KMS-11 (cell line): ENCODE measurements around the gene SAMD10.

ENCODE experiments used
- H2AFZ ChIP-seq: fragments of 200-600 bp; sonication (generic); 2 replicates; pipeline ENCODE4 v1.6.1; 2016; ENCODE audit warnings: antibody characterized with exemption, mixed run types, low read depth
- H3K27ac ChIP-seq: fragments of 200-600 bp; sonication (generic); 2 replicates; pipeline ENCODE4 v1.6.1; 2016; ENCODE audit warnings: mild to moderate bottlenecking, mixed run types
- H3K27me3 ChIP-seq: fragments of 200-600 bp; sonication (generic); 2 replicates; pipeline ENCODE4 v1.6.1; 2017; ENCODE audit warnings: mild to moderate bottlenecking, low read depth, mixed run types, moderate library complexity; ENCODE audit not compliant: insufficient read depth
- H3K36me3 ChIP-seq: fragments of 200-600 bp; sonication (generic); 2 replicates; pipeline ENCODE4 v1.6.1; 2017; ENCODE audit warnings: mild to moderate bottlenecking, mixed run types; ENCODE audit not compliant: insufficient read depth
- H3K4me1 ChIP-seq: fragments of 200-600 bp; sonication (generic); 2 replicates; pipeline ENCODE4 v1.6.1; 2016; ENCODE audit warnings: mild to moderate bottlenecking, low read depth, mixed run types; ENCODE audit not compliant: poor library complexity, severe bottlenecking
- H3K4me2 ChIP-seq: fragments of 200-600 bp; sonication (generic); 2 replicates; pipeline ENCODE4 v1.7.0; 2016; ENCODE audit warnings: mild to moderate bottlenecking, mixed run types
- H3K4me3 ChIP-seq: fragments of 200-600 bp; sonication (generic); IDR thresholded peaks from 2 replicates; pipeline ENCODE4 v1.6.1; 2017; ENCODE audit warnings: low read depth, low read length, mixed read lengths; ENCODE audit not compliant: insufficient read depth
- H3K79me2 ChIP-seq: fragments of 200-600 bp; sonication (generic); 2 replicates; pipeline ENCODE4 v1.6.1; 2016; ENCODE audit warnings: low read depth, mixed run types; ENCODE audit not compliant: insufficient read depth
- H3K9ac ChIP-seq: fragments of 200-600 bp; sonication (generic); 2 replicates; pipeline ENCODE4 v1.6.1; 2016; ENCODE audit warnings: mild to moderate bottlenecking, mixed run types
- H4K20me1 ChIP-seq: fragments of 200-600 bp; sonication (generic); 2 replicates; pipeline ENCODE4 v1.6.1; 2016; ENCODE audit warnings: mild to moderate bottlenecking, mixed run types; ENCODE audit not compliant: insufficient read depth
- TF ChIP-seq, protein P1 (sequence below): fragments of 200-600 bp; sonication (generic); conservative IDR thresholded peaks from 2 replicates; pipeline ENCODE4 v1.6.1; 2017; ENCODE audit warnings: low read depth, mild to moderate bottlenecking, antibody characterized with exemption, low read length, moderate library complexity, mixed read lengths

SAMD10 gene

DNA sequence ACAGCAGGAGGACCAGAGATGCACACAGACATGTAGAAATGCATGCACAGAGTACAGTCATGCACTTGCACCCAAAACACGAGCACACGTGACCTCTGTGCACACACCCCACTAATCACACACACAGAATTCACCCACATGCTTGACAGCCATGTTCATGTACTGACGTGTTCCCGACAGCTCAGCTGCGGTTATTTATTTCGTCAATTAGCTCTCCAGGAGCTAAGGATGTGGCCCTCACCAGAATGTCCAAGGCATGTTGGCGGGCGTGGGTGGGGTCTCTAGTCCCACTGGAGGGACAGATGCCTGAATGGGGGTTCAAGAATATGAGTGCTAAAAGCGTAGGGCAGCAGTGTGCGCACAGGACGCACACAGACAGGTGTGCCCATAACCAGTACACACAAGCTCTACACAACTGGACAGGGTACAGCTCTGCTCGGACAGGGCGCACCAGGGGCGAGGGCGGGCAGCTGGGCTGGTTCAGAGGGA lies 919 bp upstream of the SAMD10 start:
- Histone ChIP-seq H3K36me3 (peaks cover 8% of the 10 kb centered on the region; the same call in 1 of the 2 replicates), H3K4me1 (peaks cover 29% of the 10 kb centered on the region), H3K27me3 (no peaks in the 10 kb centered on the region), H3K4me3 (peak overlapping the region; percentile 9), H3K9ac (peak overlapping the region; percentile 64), H2AFZ (peak overlapping the region; percentile 85), H3K4me2 (peak overlapping the region; percentile 91), H3K79me2 (peaks cover 38% of the 10 kb centered on the region), H4K20me1 (no peaks in the 10 kb centered on the region), H3K27ac (peak overlapping the region; percentile 68)
- TF ChIP-seq, protein P1, sequence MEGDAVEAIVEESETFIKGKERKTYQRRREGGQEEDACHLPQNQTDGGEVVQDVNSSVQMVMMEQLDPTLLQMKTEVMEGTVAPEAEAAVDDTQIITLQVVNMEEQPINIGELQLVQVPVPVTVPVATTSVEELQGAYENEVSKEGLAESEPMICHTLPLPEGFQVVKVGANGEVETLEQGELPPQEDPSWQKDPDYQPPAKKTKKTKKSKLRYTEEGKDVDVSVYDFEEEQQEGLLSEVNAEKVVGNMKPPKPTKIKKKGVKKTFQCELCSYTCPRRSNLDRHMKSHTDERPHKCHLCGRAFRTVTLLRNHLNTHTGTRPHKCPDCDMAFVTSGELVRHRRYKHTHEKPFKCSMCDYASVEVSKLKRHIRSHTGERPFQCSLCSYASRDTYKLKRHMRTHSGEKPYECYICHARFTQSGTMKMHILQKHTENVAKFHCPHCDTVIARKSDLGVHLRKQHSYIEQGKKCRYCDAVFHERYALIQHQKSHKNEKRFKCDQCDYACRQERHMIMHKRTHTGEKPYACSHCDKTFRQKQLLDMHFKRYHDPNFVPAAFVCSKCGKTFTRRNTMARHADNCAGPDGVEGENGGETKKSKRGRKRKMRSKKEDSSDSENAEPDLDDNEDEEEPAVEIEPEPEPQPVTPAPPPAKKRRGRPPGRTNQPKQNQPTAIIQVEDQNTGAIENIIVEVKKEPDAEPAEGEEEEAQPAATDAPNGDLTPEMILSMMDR: no peak

DNA sequence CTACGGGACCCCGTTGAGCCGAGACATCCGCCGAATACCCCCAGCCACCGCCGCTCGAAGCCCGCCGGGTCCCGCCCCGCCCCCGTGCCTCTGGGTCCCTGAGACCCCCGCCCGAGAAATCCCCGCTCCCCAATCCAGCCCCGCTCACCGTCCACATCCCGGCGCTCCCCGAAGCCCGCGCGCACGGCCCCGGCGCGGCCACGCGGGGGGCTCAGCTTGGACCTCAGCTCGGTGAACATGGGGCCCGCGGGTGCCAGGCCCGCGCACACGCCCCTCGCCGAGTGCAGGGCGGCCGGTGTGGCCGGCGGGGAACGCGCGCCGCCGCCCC lies 249 bp downstream of the SAMD10 start:
- TF ChIP-seq, protein P1: no peak
- H3K27me3 ChIP-seq: no peaks in the 10 kb centered on the region
- no peaks in the 10 kb centered on the region for H3K36me3 ChIP-seq
- peak overlapping the region; percentile 48; the same call in 1 of the 2 replicates for H3K9ac ChIP-seq
- H2AFZ ChIP-seq: peak overlapping the region; percentile 88
- peak overlapping the region; percentile 20 for H3K27ac ChIP-seq
- H3K4me2 ChIP-seq: peak overlapping the region; percentile 92
- no peak overlapping the region for H3K4me3 ChIP-seq
- H3K4me1 ChIP-seq: peaks cover 30% of the 10 kb centered on the region
- peaks cover 28% of the 10 kb centered on the region for H3K79me2 ChIP-seq
- no peaks in the 10 kb centered on the region for H4K20me1 ChIP-seq

DNA sequence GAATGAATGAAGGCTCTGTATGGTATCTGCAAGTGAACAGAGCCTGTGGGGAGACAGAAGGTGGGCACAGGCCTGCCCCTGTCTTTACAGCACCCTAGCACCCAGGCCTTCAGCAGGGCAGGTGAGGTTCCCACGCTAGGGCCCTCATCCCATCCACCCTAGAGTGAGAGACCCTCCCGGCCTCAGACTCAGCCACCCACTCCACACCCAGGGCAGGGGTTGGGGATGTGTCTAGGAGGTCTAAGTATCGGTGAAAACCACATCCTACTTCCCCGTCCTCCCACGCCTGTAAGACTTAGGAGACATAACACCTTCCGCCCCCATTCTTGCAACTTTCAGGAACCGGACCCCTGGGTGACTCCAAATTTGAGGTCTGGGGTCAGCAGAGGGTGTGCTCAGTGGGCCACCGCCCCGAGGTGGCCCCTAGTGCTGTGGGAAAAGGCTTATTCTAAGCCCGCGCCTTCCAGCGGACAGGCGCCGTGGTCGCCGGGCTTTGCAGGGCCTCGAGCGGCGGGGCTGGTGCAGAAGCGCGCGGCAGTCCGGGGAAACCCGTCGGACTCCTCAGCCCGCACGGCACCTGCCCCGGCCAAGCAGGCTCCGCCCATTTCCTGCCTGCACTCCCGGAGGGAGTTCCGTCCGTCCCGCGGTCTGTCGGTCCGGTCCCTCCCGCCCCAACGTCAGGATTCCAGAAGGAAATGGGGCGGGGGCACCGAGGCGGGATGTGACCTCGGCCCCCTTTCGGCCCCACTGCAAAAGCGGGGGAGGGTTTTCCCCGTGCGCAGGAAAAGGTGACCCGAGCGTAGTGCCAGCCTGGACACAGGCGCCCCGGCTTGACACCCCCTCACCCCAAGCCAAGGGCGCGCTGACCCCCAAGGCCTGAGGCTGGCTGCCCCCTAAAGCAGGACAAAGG lies 868 bp downstream of the SAMD10 start:
- H3K36me3 ChIP-seq: no peaks in the 10 kb centered on the region
- H3K4me2 ChIP-seq: peak overlapping the region; percentile 92
- H3K4me3 ChIP-seq: no peak overlapping the region
- H3K27me3 ChIP-seq: no peaks in the 10 kb centered on the region
- TF ChIP-seq, protein P1: no peak
- H3K9ac ChIP-seq: peak overlapping the region; percentile 48; the same call in 1 of the 2 replicates
- H2AFZ ChIP-seq: peak overlapping the region; percentile 88
- H4K20me1 ChIP-seq: no peaks in the 10 kb centered on the region
- H3K4me1 ChIP-seq: peaks cover 35% of the 10 kb centered on the region
- H3K79me2 ChIP-seq: peaks cover 25% of the 10 kb centered on the region
- peak overlapping the region; percentile 20 for H3K27ac ChIP-seq

DNA sequence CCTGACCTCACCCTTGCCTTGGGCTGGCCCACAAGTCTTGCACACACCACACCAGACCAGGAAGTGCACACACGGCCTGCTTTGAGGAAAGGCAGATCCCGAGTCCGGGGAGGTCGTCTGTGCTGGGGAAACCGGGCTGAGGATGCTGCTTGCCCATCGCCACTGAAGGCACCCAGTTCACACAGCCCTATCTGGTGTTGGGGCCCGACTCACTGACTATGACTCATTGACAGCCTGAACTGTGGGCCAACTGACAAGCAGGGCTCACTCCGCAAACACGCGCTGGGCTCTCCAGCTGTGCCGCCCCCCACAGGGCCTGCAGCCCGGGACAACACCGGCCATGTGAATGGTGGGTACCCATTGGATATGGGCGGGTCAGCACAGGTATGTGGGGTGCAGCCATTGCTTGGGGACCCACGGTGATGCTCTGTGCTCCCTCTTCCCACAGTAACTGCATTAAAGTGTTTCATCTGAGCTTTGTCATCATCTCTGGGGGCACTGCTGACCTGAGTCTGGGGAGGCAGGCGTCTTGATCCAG lies 1.6 kb downstream of the SAMD10 start:
- peak overlapping the region; percentile 92; the same call in 1 of the 2 replicates for H3K4me2 ChIP-seq
- no peak overlapping the region for H3K27ac ChIP-seq
- H3K79me2 ChIP-seq: peaks cover 18% of the 10 kb centered on the region
- H3K9ac ChIP-seq: no peak overlapping the region
- H3K4me3 ChIP-seq: no peak overlapping the region
- H4K20me1 ChIP-seq: no peaks in the 10 kb centered on the region
- H3K36me3 ChIP-seq: no peaks in the 10 kb centered on the region
- TF ChIP-seq, protein P1: no peak
- no peaks in the 10 kb centered on the region for H3K27me3 ChIP-seq
- no peak overlapping the region for H2AFZ ChIP-seq
- peaks cover 38% of the 10 kb centered on the region for H3K4me1 ChIP-seq
